ENCODE measurements around the gene TGFA.

TGFA gene

DNA sequence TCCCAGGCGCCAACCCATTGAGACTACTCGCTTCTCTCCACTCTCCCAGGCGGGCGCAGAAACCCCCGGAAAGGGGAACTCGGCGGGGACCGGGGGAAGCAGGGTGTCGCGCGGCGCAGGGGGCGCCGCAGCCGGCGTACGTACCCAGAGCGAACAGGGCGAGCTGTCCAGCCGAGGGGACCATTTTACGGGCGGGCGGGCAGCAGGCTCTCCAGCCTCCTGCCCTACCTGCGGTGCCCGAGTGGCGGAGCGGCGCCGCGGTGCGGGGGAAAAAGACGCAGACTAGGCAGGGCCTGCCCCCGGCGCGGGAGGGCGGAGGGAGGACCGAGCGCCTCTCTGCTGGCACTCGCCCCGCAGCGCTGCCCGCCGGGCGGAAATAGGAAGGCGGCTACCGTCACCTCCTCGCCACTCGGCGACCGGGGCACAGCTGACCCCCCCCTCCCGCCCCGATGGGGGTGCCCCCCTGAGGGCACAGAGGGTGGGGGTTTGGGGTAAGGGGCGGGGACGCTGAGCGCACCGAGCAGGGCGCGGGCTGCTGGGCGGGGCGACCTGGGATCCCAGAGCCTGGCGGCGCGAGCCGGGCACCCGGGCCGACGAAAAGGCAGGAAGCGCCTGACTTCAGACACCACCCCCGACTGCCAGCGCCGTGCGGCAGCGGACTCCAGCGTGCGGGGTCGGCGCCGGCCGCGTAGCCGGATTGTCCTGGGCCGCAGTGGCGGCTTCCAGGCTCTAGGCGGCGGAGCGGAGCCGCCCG lies at the start of gene TGFA:
TSS of gene TGFA (minus strand) at position 243 of the 754 bp plus-strand sequence. CDS start at position 184, 59 bp downstream.
- peak; percentile 71 for DNase-seq

GRCh38 chr2:70603066-70603465 lies 49.4 kb upstream of the TGFA start:
- DNase-seq: no peak

DNA sequence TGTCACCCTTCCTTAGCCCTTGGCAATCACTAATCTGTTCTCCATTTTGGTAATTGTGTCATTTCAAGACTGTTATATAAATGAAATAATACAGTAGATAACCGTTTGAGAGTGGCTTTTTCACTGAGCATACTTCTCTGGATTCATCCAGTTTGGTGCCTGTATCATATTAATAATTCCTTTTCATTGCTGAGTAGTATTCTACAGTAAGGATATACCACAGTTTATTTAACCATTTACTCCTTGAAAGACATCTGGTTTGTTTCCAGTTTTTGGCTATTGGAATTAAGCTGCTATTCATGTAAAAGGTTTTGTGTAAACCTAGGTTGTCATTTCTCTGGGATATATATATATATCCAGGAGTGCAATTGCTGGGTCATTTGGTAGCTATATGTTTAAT lies 44.6 kb upstream of the TGFA start:
- DNase-seq: no peak

DNA sequence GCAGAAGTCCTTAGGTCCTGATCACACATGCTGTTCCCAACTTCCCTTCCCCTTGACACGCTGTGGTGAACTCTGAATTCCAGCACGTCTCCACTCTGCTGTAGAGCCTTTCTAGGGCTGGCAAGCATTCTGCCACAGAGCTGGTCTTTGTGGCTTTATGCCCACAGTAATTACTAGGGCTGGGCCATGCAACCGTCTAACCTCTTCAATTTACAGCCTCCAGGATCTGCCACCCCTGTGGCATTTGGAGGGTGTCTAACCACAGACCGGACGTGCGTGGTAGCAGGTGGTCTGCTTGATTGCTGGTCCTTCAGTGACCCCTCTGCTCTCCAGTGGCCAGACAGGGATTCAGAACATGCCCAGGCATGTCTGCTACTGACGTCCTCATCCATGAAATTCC lies 43.1 kb upstream of the TGFA start:
- no peak for DNase-seq

DNA sequence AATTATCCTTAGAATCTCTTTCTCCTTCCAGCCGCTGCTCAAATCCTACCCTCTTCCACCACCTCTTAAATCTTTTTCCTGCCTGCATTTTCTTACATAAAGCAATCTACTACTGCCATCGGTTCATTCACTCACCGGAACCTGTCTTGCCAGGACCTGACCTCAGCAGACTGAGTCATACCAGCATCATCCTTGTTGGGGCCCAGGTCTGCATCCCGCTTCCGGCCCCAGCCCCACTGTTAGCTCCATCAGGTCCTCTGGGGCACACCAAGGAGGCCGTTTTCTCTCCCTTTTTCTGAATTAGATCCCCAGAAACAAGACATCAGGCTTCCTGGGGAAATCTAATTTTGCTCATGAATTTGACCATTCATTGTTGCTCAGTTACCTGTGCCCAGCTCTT lies 42.7 kb upstream of the TGFA start:
- no peak for DNase-seq

DNA sequence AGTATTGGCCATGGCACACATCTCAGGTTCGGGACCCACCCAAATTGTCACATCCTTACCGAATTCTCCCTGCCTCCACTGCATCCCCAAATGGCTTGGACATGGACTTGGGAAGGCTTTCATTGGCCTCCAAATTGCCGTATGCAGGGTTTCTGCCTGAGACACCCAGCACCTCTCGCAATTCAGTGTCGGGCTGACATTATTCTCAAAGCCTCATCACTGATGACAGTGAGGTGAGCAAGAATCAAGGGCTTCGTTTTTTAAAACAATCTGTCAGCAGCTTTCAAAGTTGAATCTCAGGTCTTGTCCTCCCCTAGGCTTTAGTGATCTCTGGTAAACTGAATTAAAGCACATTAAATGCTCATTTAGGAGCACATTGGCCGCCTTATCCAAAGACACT lies 29.5 kb upstream of the TGFA start:
- DNase-seq: no peak

DNA sequence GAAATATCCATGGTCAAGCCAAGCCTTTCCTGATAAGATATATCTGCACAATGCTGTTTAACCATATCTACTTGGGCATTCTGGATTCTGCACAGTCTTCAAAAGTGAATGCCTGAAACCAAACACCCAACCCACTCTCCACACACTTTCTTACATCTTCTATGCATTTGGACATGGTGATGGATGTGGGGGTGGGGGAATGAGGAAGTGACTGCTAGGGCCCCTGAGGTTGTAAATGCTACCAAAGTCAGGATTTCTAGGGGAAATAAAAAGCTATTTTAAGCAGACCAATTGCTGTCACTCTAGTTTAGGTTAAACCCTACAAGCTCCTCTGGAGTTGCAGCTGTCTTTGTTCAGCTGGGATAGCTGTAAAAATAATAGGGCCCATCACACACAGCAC lies 26.7 kb upstream of the TGFA start:
- DNase-seq: no peak

- DNase-seq: no peak
These were observed 21.0 kb upstream of the TGFA start for GRCh38 chr2:70574618-70575017.

DNA sequence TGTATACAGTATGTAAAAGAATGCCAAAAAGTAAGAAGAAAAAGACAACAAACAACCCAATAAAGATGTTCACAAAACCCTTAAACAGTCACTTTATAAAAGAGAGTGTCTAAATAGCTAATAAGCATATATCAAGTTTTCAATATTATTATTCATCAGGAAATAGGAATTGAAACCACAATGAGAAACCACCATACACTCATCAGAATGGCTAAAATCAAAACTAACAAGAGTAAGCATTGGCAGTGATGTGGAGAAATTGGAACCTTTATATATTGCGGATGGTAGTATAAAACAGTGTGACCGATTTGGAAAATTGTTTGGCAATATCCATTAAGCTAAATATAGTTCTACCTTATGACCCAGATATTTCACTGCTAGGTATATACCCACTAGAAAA lies 20.5 kb upstream of the TGFA start:
- no peak for DNase-seq

- DNase-seq: no peak
These were observed 16.5 kb upstream of the TGFA start for GRCh38 chr2:70570041-70570661.

DNA sequence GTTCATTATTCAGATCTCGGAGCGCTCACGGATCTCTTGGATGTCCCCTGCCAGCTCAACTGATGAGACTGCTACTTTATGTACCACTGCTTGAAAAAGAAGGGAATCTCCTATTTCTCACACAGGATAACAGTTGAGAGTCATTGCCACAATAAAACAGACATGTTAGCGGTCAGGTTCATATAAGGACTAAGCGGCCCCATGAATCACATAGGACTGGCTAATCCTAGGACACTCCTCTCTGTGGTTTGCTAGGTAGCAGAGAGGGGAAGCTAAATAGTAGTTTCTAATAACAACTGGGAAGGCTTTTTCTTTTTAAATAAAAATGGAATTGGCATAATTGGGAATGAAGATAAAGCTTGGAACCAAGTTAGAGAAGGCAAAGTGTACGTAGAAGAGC lies 15.9 kb upstream of the TGFA start:
- DNase-seq: no peak

DNA sequence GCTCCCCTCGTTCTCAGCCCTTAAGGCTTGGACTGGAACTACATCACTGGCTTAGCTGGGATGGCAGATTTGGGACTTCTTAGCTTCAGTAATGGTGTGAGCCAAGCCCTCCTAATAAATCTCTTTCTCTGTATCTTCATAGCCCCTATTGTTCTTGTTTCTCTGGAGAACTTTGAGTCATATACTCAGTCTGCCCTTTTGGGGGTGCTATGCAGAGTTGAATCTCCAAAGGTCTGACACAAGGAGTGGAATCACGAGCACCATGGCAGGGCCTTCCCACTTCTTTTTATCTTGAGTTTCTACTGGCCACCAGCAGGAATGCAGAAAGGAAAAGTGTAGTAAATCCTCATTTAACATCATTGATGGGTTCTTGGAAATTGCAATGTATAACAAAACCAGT lies 13.3 kb upstream of the TGFA start:
- no peak for DNase-seq

GRCh38 chr2:70566464-70566863 lies 12.8 kb upstream of the TGFA start:
- no peak for DNase-seq

- no peak for DNase-seq
These were observed 11.6 kb upstream of the TGFA start for GRCh38 chr2:70565039-70565731.

DNA sequence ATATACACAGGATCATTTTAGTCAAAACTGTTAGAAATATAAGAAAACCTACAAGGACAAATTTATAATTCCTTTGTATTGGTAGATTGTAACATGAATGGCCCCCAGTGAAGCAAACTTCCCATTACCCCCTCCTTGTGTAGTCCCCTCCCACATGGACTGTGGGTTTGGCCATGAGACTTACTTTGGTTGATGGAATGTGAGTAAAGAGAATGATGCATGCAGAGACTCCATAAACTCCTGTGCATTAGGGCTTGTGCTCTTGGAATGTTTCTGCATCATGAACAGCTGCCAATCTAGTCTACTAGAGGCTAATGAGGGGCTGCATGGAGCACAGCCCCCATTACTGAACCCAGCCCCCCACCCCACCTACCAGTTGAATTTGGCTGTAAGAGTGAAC lies 8.3 kb upstream of the TGFA start:
- no peak for DNase-seq

DNA sequence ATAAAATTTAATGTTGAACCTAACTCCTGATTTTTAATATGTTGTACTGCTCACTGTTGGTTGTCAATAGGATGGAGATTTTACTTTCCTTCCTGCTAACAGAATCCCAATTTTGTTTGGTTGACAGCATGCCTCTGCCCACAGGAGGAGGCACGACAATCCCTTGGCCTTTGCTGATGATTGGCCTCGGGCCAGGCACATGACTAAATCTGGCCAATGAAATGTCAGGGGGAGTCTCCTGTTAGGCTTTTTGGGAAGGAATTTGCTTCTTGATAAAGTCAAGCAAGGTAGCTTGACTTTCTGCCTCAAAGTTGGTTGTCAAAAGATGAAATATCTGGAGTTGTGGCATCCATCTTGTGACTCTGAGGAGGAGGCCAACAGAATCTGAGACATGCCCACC lies 6.8 kb upstream of the TGFA start:
- no peak for DNase-seq

- DNase-seq: no peak
These were observed 6.4 kb upstream of the TGFA start for GRCh38 chr2:70560040-70560439.

- DNase-seq: no peak
These were observed 4.7 kb upstream of the TGFA start for GRCh38 chr2:70558195-70558808.

DNA sequence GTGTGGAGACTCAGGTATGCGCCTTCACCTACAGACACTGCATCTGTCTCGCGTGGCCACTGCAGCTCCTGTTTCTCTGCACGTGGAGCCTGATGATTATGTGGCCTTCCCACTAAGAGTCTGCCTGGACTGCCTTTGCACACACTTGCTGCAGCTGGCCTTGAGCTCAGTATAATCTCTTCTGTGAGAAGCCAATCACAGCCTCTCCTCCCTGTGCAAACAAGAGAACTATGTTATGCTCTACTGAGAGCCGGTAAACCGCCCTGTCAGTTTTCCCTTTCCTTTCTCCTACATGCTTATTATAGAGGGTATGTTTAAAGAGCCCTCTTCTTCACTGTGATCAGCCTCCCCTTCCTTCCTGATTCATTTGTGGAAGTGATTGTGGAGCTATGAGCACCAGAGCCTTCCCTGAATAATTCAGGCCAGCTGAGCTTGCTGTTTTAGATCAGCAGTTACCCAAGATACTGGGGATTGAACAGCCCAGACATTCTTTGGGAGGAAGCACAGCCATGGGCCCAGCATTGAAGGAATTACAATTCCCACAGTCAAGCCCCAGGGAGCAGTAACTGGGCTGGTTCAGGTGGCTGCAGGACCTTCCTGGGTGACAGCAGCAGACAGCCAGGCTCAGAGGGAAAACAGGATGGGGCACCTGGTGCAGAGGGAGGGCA lies 3.7 kb upstream of the TGFA start:
- DNase-seq: no peak

- no peak for DNase-seq
These were observed 3.0 kb upstream of the TGFA start for GRCh38 chr2:70556608-70557007.

GRCh38 chr2:70554338-70554892 lies 789 bp upstream of the TGFA start:
- no peak for DNase-seq

GRCh38 chr2:70553334-70553583 lies 367 bp downstream of the TGFA start:
- no peak for DNase-seq

All from CD4-positive, alpha-beta T cell treated with Interleukin-15 for 1 hour (primary cell).